ENCODE measurements around the gene TP53. TPM values are rescaled to one million over a fixed set of nuclear protein-coding genes. Genes with fewer than 3 reads are reported as not detected.

The TP53 gene
- total and polyA plus RNA-seq, 9 donors, result 17.9 to 51.8 (median 40.5) TPM

GRCh38 chr17:7707858-7708750 lies 20.8 kb upstream of the TP53 start:
- Histone ChIP-seq H3K27me3 (ENCODE audit: control insufficient read depth, insufficient read depth, low read length) (peaks cover 66% of the 10 kb centered on the region), H3K36me3 (ENCODE audit: control insufficient read depth, insufficient read depth, low read length) (no peaks in the 10 kb centered on the region), H3K4me3 (ENCODE audit: low read length) (no peak overlapping the region), H3K4me1 (ENCODE audit: control insufficient read depth, insufficient read depth, low read length) (peaks cover 32% of the 10 kb centered on the region), H3K9me3 (replicated peaks; ENCODE audit: control insufficient read depth, low read depth, low read length) (no peaks in the 10 kb centered on the region), H3K27ac (ENCODE audit: low read length) (no peak overlapping the region)
- 82% methylated on average over 16 of the region's 22 CpGs for WGBS (ENCODE audit: insufficient coverage)
- DNase-seq, result no peak

- H3K36me3 ChIP-seq (ENCODE audit: control insufficient read depth, insufficient read depth, low read length), result peaks cover 4% of the 10 kb centered on the region
- no peak overlapping the region for H3K27ac ChIP-seq (ENCODE audit: low read length)
- no peaks in the 10 kb centered on the region for H3K9me3 ChIP-seq (replicated peaks; ENCODE audit: control insufficient read depth, low read depth, low read length)
- H3K4me3 ChIP-seq (ENCODE audit: low read length), result no peak overlapping the region
- 79% methylated on average over 6 of the region's 9 CpGs for WGBS (ENCODE audit: insufficient coverage)
- H3K4me1 ChIP-seq (ENCODE audit: control insufficient read depth, insufficient read depth, low read length), result peaks cover 32% of the 10 kb centered on the region
- H3K27me3 ChIP-seq (ENCODE audit: control insufficient read depth, insufficient read depth, low read length), result peaks cover 60% of the 10 kb centered on the region
- DNase-seq, result peak; percentile 2
These were observed 20.2 kb upstream of the TP53 start for GRCh38 chr17:7707446-7707845.

- DNase-seq, result peak; percentile 7
- Histone ChIP-seq H3K27me3 (ENCODE audit: control insufficient read depth, insufficient read depth, low read length) (peaks cover 53% of the 10 kb centered on the region), H3K4me3 (ENCODE audit: low read length) (no peak overlapping the region), H3K36me3 (ENCODE audit: control insufficient read depth, insufficient read depth, low read length) (peaks cover 11% of the 10 kb centered on the region), H3K27ac (ENCODE audit: low read length) (no peak overlapping the region), H3K4me1 (ENCODE audit: control insufficient read depth, insufficient read depth, low read length) (peaks cover 32% of the 10 kb centered on the region), H3K9me3 (replicated peaks; ENCODE audit: control insufficient read depth, low read depth, low read length) (no peaks in the 10 kb centered on the region)
- 100% methylated on average over 1 of the region's 3 CpGs for WGBS (ENCODE audit: insufficient coverage)
These were observed 19.5 kb upstream of the TP53 start for GRCh38 chr17:7706631-7707354.

GRCh38 chr17:7705269-7706255 lies 18.3 kb upstream of the TP53 start:
- 2% methylated on average over 44 of the region's 50 CpGs for WGBS (ENCODE audit: insufficient coverage)
- H3K4me3 ChIP-seq (ENCODE audit: low read length), result peak overlapping the region; percentile 44
- H3K4me1 ChIP-seq (ENCODE audit: control insufficient read depth, insufficient read depth, low read length), result peaks cover 32% of the 10 kb centered on the region
- no peaks in the 10 kb centered on the region for H3K9me3 ChIP-seq (replicated peaks; ENCODE audit: control insufficient read depth, low read depth, low read length)
- H3K27ac ChIP-seq (ENCODE audit: low read length), result no peak overlapping the region
- H3K36me3 ChIP-seq (ENCODE audit: control insufficient read depth, insufficient read depth, low read length), result peaks cover 20% of the 10 kb centered on the region
- peaks cover 47% of the 10 kb centered on the region for H3K27me3 ChIP-seq (ENCODE audit: control insufficient read depth, insufficient read depth, low read length)
- DNase-seq, result peak; percentile 17

- WGBS (ENCODE audit: insufficient coverage), result under 1% methylated on average over 30 of the region's 45 CpGs
- DNase-seq, result peak; percentile 75
- Histone ChIP-seq H3K27ac (ENCODE audit: low read length) (no peak within 1 kb of the TSS), H3K4me3 (ENCODE audit: low read length) (peak within 1 kb of the TSS; percentile 44), H3K27me3 (ENCODE audit: control insufficient read depth, insufficient read depth, low read length) (peaks cover 45% of the 10 kb centered on the region), H3K9me3 (replicated peaks; ENCODE audit: control insufficient read depth, low read depth, low read length) (no peaks in the 10 kb centered on the region), H3K36me3 (ENCODE audit: control insufficient read depth, insufficient read depth, low read length) (peaks cover 24% of the 10 kb centered on the region), H3K4me1 (ENCODE audit: control insufficient read depth, insufficient read depth, low read length) (peaks cover 32% of the 10 kb centered on the region)
These were observed 17.4 kb upstream of the TP53 start, which contains the start of gene EFNB3 for GRCh38 chr17:7704601-7705268. EFNB3 (plus strand) TSS chr17:7705202; CDS start chr17:7705599, 397 bp downstream.

- Histone ChIP-seq H3K9me3 (replicated peaks; ENCODE audit: control insufficient read depth, low read depth, low read length) (no peaks in the 10 kb centered on the region), H3K27me3 (ENCODE audit: control insufficient read depth, insufficient read depth, low read length) (peaks cover 45% of the 10 kb centered on the region), H3K27ac (ENCODE audit: low read length) (no peak overlapping the region), H3K4me1 (ENCODE audit: control insufficient read depth, insufficient read depth, low read length) (peaks cover 32% of the 10 kb centered on the region), H3K4me3 (ENCODE audit: low read length) (no peak overlapping the region), H3K36me3 (ENCODE audit: control insufficient read depth, insufficient read depth, low read length) (peaks cover 24% of the 10 kb centered on the region)
- peak; percentile 62 for DNase-seq
- 16% methylated on average over 10 of the region's 24 CpGs for WGBS (ENCODE audit: insufficient coverage)
These were observed 16.5 kb upstream of the TP53 start for GRCh38 chr17:7703584-7704479.

- Histone ChIP-seq H3K36me3 (ENCODE audit: control insufficient read depth, insufficient read depth, low read length) (peaks cover 26% of the 10 kb centered on the region), H3K4me1 (ENCODE audit: control insufficient read depth, insufficient read depth, low read length) (peaks cover 32% of the 10 kb centered on the region), H3K4me3 (ENCODE audit: low read length) (no peak overlapping the region), H3K9me3 (replicated peaks; ENCODE audit: control insufficient read depth, low read depth, low read length) (no peaks in the 10 kb centered on the region), H3K27me3 (ENCODE audit: control insufficient read depth, insufficient read depth, low read length) (peaks cover 41% of the 10 kb centered on the region), H3K27ac (ENCODE audit: low read length) (no peak overlapping the region)
- peak; percentile 2 for DNase-seq
- WGBS (ENCODE audit: insufficient coverage), result 83% methylated on average over 7 of the region's 13 CpGs
These were observed 15.5 kb upstream of the TP53 start for GRCh38 chr17:7702776-7703175.

GRCh38 chr17:7701681-7702080 lies 14.4 kb upstream of the TP53 start:
- H3K27me3 ChIP-seq (ENCODE audit: control insufficient read depth, insufficient read depth, low read length), result peaks cover 32% of the 10 kb centered on the region
- peak; percentile 1 for DNase-seq
- peaks cover 32% of the 10 kb centered on the region for H3K4me1 ChIP-seq (ENCODE audit: control insufficient read depth, insufficient read depth, low read length)
- no peak overlapping the region for H3K27ac ChIP-seq (ENCODE audit: low read length)
- H3K9me3 ChIP-seq (replicated peaks; ENCODE audit: control insufficient read depth, low read depth, low read length), result no peaks in the 10 kb centered on the region
- peaks cover 26% of the 10 kb centered on the region for H3K36me3 ChIP-seq (ENCODE audit: control insufficient read depth, insufficient read depth, low read length)
- H3K4me3 ChIP-seq (ENCODE audit: low read length), result no peak overlapping the region
- 90% methylated on average over 14 of the region's 14 CpGs for whole genome bisulfite sequencing (ENCODE audit: insufficient coverage)

Measured in muscle of leg (tissue), 11 donors.